Stimulated activated CD8-positive, alpha-beta memory T cell treated with anti-CD3 and anti-CD28 coated beads, Interleukin-12 subunit alpha, Interleukin-12 subunit beta, amount 100 ng/mL, for 1 hour (primary cell): ENCODE data around the gene ACOT12.

Experiments
- DNase-seq: peaks from one replicate; pipeline ENCODE4 v3.0.0-alpha.2; 2020; ENCODE audit warnings: low read depth

Gene ACOT12

GRCh38 chr5:81288021-81288433 is 105.9 kb downstream of the ACOT12 start:
- no peak for DNase-seq

GRCh38 chr5:81286059-81286617 is 107.8 kb downstream of the ACOT12 start:
- no peak for DNase-seq

GRCh38 chr5:81283976-81284375 is 110.0 kb downstream of the ACOT12 start:
- DNase-seq = no peak
